GM18511 (cell line): ENCODE data around the gene NFKBIZ.
"Not testable (repeated sequence)": the region's sequence is repeated elsewhere in the genome, so short reads cannot be mapped to it uniquely, and the experiment has no call there.

Experiments
- ATAC-seq: cut with Tn5 transposase; IDR thresholded peaks from one replicate; pipeline ENCODE4 v1.9.1; 2021; ENCODE audit warnings: mild to moderate bottlenecking, moderate library complexity; ENCODE audit not compliant: unreplicated experiment

The NFKBIZ gene

DNA sequence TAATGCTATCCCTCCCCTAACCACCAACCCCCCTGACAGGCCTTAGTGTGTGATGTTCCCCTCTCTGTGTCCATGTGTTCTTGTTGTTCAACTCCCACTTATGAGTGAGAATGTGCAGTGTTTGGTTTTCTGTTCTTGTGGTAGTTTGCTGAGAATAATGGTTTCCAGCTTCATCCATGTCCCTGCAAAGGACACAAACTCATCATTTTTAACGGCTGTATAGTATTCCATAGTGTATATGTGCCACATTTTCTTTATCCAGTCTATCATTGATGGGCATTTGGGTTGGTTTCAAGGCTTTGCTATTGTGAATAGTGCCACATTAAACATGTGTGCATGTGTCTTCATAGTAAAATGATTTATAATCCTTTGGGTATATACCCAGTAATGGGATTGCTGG lies 56.3 kb downstream of the NFKBIZ start:
- ATAC-seq, result not testable (repeated sequence)
